GM19455 (cell line): ENCODE data around the gene OAS1.
"Not testable (repeated sequence)": the region's sequence is repeated elsewhere in the genome, so short reads cannot be mapped to it uniquely, and the experiment has no call there.

Experiments
- ATAC-seq: cut with Tn5 transposase; IDR thresholded peaks from one replicate; pipeline ENCODE4 v1.9.1; 2021; ENCODE audit not compliant: unreplicated experiment

OAS1 gene

GRCh38 chr12:112898380-112898779, 8.4 kb upstream of the OAS1 start:
- ATAC-seq: no peak

DNA sequence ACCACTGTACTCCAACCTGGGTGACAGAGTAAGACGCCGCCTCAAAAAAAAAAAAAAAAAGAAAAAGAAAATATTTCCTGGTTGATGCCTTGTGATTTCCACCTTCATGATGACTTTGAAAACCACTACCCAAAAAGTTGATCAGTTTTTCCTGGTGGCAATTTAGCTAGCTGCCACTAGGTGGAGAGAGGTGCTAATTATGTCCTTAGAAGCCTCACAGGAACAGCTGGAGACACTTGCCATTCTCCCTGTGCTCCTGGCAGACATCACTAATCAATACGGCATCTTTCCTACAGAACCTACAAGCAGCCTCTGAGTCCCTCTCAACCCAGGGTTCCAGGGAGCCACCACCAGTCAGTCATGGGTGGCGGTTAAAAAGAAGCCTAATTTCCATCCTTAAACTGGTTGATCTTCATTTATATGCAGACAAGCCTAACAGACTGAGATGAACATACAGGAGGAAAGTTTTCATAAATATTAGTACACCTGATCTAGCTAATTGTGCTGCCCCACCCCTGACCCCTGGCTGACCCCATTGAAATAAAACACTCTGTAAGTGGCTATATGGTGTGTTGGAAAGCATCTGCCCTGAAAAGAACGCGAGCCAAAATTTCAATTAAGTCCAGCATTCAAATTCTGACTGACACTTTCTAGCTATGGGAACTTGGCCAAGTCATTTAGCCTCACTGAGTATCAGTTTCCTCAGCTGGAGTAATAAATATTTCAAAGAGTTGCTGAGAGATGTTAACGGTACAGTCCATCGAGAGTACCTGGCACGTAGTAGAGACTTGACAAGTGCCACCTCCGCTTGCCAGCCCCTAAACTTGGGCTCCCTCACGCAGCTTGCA, 6.2 kb upstream of the OAS1 start:
- no peak for ATAC-seq

GRCh38 chr12:112901271-112901670, 5.5 kb upstream of the OAS1 start:
- ATAC-seq: no peak

GRCh38 chr12:112904571-112904970, 2.2 kb upstream of the OAS1 start:
- ATAC-seq: no peak

GRCh38 chr12:112905451-112906089, 1.2 kb upstream of the OAS1 start:
- no peak for ATAC-seq

- ATAC-seq: peak; percentile 57
Measured at GRCh38 chr12:112907415-112908157, 824 bp downstream of the OAS1 start.

DNA sequence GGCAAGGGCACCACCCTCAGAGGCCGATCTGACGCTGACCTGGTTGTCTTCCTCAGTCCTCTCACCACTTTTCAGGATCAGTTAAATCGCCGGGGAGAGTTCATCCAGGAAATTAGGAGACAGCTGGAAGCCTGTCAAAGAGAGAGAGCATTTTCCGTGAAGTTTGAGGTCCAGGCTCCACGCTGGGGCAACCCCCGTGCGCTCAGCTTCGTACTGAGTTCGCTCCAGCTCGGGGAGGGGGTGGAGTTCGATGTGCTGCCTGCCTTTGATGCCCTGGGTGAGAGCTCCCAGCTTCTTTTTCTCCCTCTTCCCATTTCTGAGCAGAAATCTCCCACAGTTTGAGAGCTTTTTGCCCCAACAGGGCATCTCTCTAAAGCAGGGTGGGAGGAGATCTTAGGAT, 1.8 kb downstream of the OAS1 start:
- ATAC-seq: no peak

- ATAC-seq: no peak
Measured at GRCh38 chr12:112909693-112910092, 2.9 kb downstream of the OAS1 start.

GRCh38 chr12:112913038-112913688, 6.4 kb downstream of the OAS1 start:
- no peak for ATAC-seq

DNA sequence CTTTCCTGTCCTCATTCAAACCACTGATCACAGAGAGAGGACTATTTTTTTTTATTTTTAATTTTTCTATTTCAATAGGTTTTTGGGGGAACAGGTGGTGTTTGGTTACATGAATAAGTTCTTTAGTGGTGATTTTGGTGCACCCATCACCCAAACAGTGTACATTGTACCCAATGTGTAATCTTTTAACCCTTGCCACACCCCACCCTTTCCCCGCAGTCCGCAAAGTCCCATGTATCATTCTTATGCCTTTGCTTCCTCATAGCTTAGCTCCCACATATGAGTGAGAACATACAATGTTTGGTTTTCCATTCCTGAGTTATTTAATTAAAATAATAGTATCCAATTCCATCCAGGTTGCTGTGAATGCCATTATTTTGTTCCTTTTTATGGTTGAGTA, 7.1 kb downstream of the OAS1 start:
- ATAC-seq: not testable (repeated sequence)

- no peak for ATAC-seq
Measured at GRCh38 chr12:112916270-112916669, 9.5 kb downstream of the OAS1 start.

DNA sequence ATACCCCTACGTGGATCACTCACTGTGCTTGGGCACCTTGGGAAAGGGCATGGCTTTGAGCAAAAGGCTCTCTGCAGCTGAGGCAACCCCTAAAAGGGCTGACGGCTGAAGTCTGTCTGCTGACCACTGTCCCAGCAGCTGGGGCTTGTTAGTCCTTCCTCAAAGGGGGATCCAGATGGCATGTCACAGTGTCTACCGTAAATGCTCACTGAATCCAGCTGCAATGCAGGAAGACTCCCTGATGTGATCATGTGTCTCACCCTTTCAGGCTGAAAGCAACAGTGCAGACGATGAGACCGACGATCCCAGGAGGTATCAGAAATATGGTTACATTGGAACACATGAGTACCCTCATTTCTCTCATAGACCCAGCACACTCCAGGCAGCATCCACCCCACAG, 12.4 kb downstream of the OAS1 start:
- ATAC-seq: no peak

DNA sequence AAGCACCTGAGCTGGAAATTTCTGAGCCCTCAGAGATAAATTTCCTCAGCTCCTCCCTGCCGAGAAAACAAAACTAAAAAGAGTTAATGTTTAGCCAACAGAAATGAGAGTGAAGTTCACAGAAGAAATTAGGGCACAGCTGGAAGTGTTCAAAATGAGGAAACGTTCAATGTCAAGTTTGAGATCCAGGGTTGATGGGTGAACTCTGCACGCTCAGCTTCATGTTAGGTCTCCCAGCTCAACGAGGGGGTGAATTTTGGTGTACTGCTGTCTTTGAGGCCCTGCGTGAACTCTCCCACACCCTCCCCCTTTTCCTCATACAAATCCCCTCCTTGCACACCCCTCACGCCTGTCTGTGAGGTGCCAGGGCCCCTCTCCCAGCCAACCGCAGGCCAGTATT, 18.2 kb downstream of the OAS1 start:
- peak; percentile 59 for ATAC-seq

GRCh38 chr12:112926416-112927033, 19.8 kb downstream of the OAS1 start:
- ATAC-seq: not testable (repeated sequence)

GRCh38 chr12:112927475-112927874, 20.7 kb downstream of the OAS1 start:
- ATAC-seq: no peak

DNA sequence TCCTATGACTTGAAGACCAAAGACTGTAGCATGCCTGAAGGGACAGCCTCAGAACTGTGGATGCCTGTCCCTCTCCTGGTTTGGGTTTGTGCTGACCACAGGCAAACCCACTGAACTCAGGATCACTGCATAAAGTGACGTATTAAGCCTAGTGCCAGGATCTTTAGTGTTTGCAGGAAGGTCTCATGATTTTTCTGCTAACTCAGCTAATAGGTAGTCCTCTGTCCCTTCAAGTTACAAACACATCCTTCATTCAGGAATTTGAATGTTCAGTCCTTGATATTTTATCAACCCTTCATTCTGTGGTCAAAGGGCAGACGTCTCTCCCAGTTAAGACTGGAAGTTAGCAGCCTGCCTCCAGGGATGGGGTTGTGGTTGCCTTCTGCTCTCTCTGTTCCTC, 21.2 kb downstream of the OAS1 start:
- no peak for ATAC-seq

DNA sequence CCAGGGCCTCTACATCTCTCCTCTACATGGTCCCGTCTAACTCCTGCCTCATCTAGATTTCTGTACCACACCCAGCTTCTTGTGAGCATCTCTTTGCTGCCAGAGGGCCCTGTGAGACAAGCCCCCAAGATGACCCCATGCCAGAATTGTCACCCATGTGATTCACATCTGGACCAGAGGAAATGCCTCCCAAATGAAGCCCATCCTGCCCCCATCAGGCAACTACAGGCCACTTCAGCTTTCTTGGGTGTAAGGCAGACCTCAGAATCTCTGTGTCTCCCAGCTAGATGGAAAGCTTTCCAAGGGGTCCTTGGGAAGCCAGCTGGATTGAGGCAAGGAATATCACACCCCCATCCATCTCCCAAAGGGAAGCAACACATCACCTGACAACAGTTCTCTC, 22.2 kb downstream of the OAS1 start:
- no peak for ATAC-seq

- no peak for ATAC-seq
Measured at GRCh38 chr12:112929715-112930114, 23.0 kb downstream of the OAS1 start.

DNA sequence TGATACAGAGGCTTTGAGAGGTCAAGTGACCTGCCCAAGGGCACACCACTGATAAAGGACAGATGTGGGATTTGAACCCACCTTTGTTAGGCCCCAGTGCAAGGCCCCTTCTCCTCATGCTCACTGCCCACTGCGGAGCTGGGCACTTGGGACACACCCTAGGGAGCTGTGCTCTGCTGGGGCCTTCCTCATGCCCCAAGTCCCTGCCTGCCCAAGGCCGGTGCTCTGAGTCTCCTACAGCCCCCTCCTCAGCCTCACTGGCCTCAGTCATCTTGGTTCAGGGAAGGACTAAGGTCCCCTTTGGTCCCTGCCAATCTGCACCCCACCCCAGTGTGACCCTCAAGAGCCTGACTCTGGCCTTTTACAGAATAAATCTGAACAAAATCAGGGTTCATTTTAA, 23.6 kb downstream of the OAS1 start:
- ATAC-seq: no peak

DNA sequence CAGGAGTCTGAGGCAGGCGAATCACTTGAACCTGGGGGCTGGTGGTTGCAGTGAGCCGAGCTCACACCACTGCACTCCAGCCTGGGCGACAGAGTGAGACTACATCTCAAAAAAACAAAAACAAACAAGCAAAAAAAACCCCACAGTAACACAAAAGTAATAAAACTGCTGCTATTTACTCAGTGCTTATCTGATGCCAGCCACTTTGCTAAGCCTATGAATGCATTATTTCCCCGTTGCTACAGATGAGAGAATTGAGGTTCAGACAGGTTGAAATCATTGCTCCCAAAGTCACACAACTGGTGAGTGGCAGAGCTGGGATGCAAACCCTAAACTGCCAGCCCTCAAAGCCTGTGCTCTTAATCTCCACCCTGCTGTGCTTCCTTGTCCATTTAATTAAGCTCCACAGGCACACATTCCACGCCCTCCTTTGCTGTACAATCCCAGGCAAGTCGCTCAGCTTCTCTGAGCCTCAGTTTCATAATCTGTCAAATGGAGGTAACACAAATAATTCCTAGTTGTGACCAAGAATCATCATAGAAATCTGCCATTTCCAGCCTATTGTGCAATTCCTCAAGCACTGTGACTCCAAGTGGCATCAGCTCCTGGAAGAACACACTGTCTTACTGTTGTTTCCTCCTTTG, 25.8 kb downstream of the OAS1 start:
- no peak for ATAC-seq
